WTC11 (cell line): ENCODE measurements around the gene PPAT. TPM values are rescaled to one million over a fixed set of nuclear protein-coding genes. Genes with fewer than 3 reads are reported as not detected.

ENCODE experiments used
- ATAC-seq: fragments of 200-7000 bp; cut with Tn5 transposase; 2 replicates; pipeline ENCODE4 v1.10.0; 2021; ENCODE audit warnings: mild to moderate bottlenecking, moderate library complexity
- CTCF ChIA-PET: fragments of 300-600 bp; sonication (Branson Sonifier 250); formaldehyde crosslinking; loops from one replicate; lab custom pipeline; 2021; ENCODE audit warnings: antibody characterized with exemption; lab: Charles Lee
- POLR2A ChIA-PET: fragments of 350-600 bp; sonication (Branson Sonifier 250); formaldehyde crosslinking; loops from one replicate; lab custom pipeline; 2021; ENCODE audit warnings: antibody characterized with exemption; lab: Charles Lee
- DNase-seq: peaks from one replicate; pipeline ENCODE4 v3.0.0; 2021; ENCODE audit warnings: low spot score
- H3K27ac Mint-ChIP-seq: 2 replicates; pipeline ENCODE4 v1.8.0; 2021; ENCODE audit warnings: mixed read lengths
- H3K27me3 Mint-ChIP-seq: 2 replicates; pipeline ENCODE4 v1.8.0; 2021; ENCODE audit warnings: low read depth, mild to moderate bottlenecking, moderate library complexity, mixed read lengths
- H3K36me3 Mint-ChIP-seq: 2 replicates; pipeline ENCODE4 v1.8.0; 2021; ENCODE audit warnings: mixed read lengths
- H3K4me1 Mint-ChIP-seq: 2 replicates; pipeline ENCODE4 v1.8.0; 2022; ENCODE audit warnings: mixed read lengths
- H3K4me3 Mint-ChIP-seq: 2 replicates; pipeline ENCODE4 v1.8.0; 2021; ENCODE audit warnings: mild to moderate bottlenecking, moderate library complexity, mixed read lengths
- H3K9me3 Mint-ChIP-seq: 2 replicates; pipeline ENCODE4 v1.8.0; 2021; ENCODE audit warnings: mixed read lengths
- AR ChIP-seq: fragments of 250-450 bp; sonication (Bioruptor Pico); IDR thresholded peaks from 2 replicates; pipeline ENCODE4 v1.9.0; 2021; ENCODE audit warnings: mild to moderate bottlenecking
- CTCF ChIP-seq: fragments of 200-600 bp; IDR thresholded peaks from 2 replicates; pipeline ENCODE4 v1.8.0; 2022; ENCODE audit warnings: antibody characterized with exemption
- ESRRA ChIP-seq: sonication (generic); formaldehyde crosslinking; IDR thresholded peaks from 2 replicates; pipeline ENCODE4 v1.8.1; 2022; ENCODE audit warnings: mild to moderate bottlenecking, missing genetic modification reagents, borderline replicate concordance
- FOXP4 ChIP-seq: sonication (generic); formaldehyde crosslinking; IDR thresholded peaks from 2 replicates; pipeline ENCODE4 v1.8.0; 2022; ENCODE audit warnings: mild to moderate bottlenecking, missing genetic modification reagents
- JAZF1 ChIP-seq: fragments of 250-450 bp; sonication (Bioruptor Pico); IDR thresholded peaks from 2 replicates; pipeline ENCODE4 v1.9.0; 2021; ENCODE audit warnings: moderate library complexity, mild to moderate bottlenecking, inconsistent platforms
- KAT7 ChIP-seq: sonication (generic); formaldehyde crosslinking; IDR thresholded peaks from 2 replicates; pipeline ENCODE4 v1.8.1; 2023; ENCODE audit warnings: missing genetic modification reagents, mild to moderate bottlenecking, borderline replicate concordance
- MAX ChIP-seq: sonication (generic); formaldehyde crosslinking; IDR thresholded peaks from 2 replicates; pipeline ENCODE4 v1.8.0; 2022; ENCODE audit warnings: mild to moderate bottlenecking, missing genetic modification reagents
- NFATC4 ChIP-seq: fragments of 250-450 bp; sonication (Bioruptor Pico); IDR thresholded peaks from 2 replicates; pipeline ENCODE4 v1.9.0; 2021; ENCODE audit warnings: mild to moderate bottlenecking
- PRRX2 ChIP-seq: fragments of 250-450 bp; sonication (Bioruptor Pico); IDR thresholded peaks from 2 replicates; pipeline ENCODE4 v1.8.0; 2021; ENCODE audit warnings: mild to moderate bottlenecking
- RORB ChIP-seq: fragments of 250-450 bp; sonication (Bioruptor Pico); IDR thresholded peaks from 2 replicates; pipeline ENCODE4 v1.9.0; 2021; ENCODE audit warnings: mild to moderate bottlenecking
- SMAD3 ChIP-seq: sonication (generic); formaldehyde crosslinking; IDR thresholded peaks from 2 replicates; pipeline ENCODE4 v1.8.0; 2022; ENCODE audit warnings: missing genetic modification reagents, mild to moderate bottlenecking, borderline replicate concordance
- SMAD4 ChIP-seq: sonication (generic); formaldehyde crosslinking; IDR thresholded peaks from 2 replicates; pipeline ENCODE4 v1.8.0; 2022; ENCODE audit warnings: mild to moderate bottlenecking, missing genetic modification reagents
- SOX15 ChIP-seq: fragments of 250-450 bp; sonication (Bioruptor Pico); IDR thresholded peaks from 2 replicates; pipeline ENCODE4 v1.9.0; 2021; ENCODE audit warnings: mild to moderate bottlenecking
- TEAD4 ChIP-seq: sonication (generic); formaldehyde crosslinking; IDR thresholded peaks from 2 replicates; pipeline ENCODE4 v1.8.0; 2022; ENCODE audit warnings: mild to moderate bottlenecking, missing genetic modification reagents
- USF2 ChIP-seq: sonication (generic); formaldehyde crosslinking; IDR thresholded peaks from 2 replicates; pipeline ENCODE4 v1.8.1; 2023; ENCODE audit warnings: mild to moderate bottlenecking, missing genetic modification reagents, moderate library complexity
- ZBTB43 ChIP-seq: sonication (generic); formaldehyde crosslinking; IDR thresholded peaks from 2 replicates; pipeline ENCODE4 v1.8.1; 2023; ENCODE audit warnings: mild to moderate bottlenecking, missing genetic modification reagents
- ZMAT4 ChIP-seq: fragments of 250-450 bp; sonication (Bioruptor Pico); IDR thresholded peaks from 2 replicates; pipeline ENCODE4 v1.9.0; 2021; ENCODE audit warnings: mild to moderate bottlenecking
- ZNF138 ChIP-seq: sonication (generic); formaldehyde crosslinking; conservative IDR thresholded peaks from 2 replicates; pipeline ENCODE4 v1.8.1; 2022; ENCODE audit warnings: mild to moderate bottlenecking, moderate library complexity, missing genetic modification reagents
- ZNF219 ChIP-seq: sonication (generic); formaldehyde crosslinking; IDR thresholded peaks from 2 replicates; pipeline ENCODE4 v1.8.0; 2023; ENCODE audit warnings: missing genetic modification reagents, mild to moderate bottlenecking, borderline replicate concordance
- ZNF263 ChIP-seq: sonication (generic); formaldehyde crosslinking; IDR thresholded peaks from 2 replicates; pipeline ENCODE4 v1.8.1; 2022; ENCODE audit warnings: low read depth, mild to moderate bottlenecking, moderate library complexity, missing genetic modification reagents
- ZNF416 ChIP-seq: fragments of 250-450 bp; sonication (Bioruptor Pico); IDR thresholded peaks from 2 replicates; pipeline ENCODE4 v1.9.0; 2021; ENCODE audit warnings: mild to moderate bottlenecking, inconsistent platforms
- total RNA-seq: library from RNA; stranded (reverse); gene quantifications from 3 replicates; pipeline ENCODE4 v1.2.3, GENCODE V29; 2021

The PPAT gene
- total RNA-seq, 1 experiment from 2014 or later = 83.4 TPM

GRCh38 chr4:56387023-56388001, 48.1 kb downstream of the PPAT start, which contains the start of gene AASDH (continued):
- TF ChIP-seq ZNF219 (CRISPR knock-in tag) (no peak), ZNF138 (CRISPR knock-in tag) (no peak), ZNF263 (CRISPR knock-in tag) (no peak), USF2 (CRISPR knock-in tag) (no peak), SOX15 (no peak), ZBTB43 (CRISPR knock-in tag) (no peak), JAZF1 (no peak), ZMAT4 (0 out of 2 replicates have a peak, but pooled peaks have one; percentile 42), CTCF (no peak), KAT7 (CRISPR knock-in tag) (no peak), ZNF416 (no peak), FOXP4 (CRISPR knock-in tag) (peak; percentile 92), RORB (no peak), TEAD4 (CRISPR knock-in tag) (0 out of 2 replicates have a peak, but pooled peaks have one; percentile 30), NFATC4 (no peak), PRRX2 (no peak), ESRRA (no peak), MAX (peak; percentile 89)
- TF ChIP-seq, all 79 proteins: peak for 19

- Mint-ChIP-seq H3K4me1 (peaks cover 20% of the 10 kb centered on the region), H3K9me3 (no peaks in the 10 kb centered on the region), H3K27me3 (no peaks in the 10 kb centered on the region; the same call in 1 of the 2 replicates), H3K4me3 (peak overlapping the region; percentile 88), H3K27ac (peak overlapping the region; percentile 49; the same call in 1 of the 2 replicates), H3K36me3 (0 out of 2 replicates have a peak, but pooled peaks cover 3% of the 10 kb centered on the region)
- no peak for ATAC-seq
- no peak for TF ChIP-seq SMAD3
- TF ChIP-seq AR = no peak
- TF ChIP-seq SMAD4 = no peak
- DNase-seq = no peak
- ChIA-PET POLR2A (interaction anchor here (0.7 to 2.2 kb wide), 3 partner anchors 25 to 165 kb away, joined by 7 to 87 read pairs (median 15); partner anchors contain the start of genes PAICS and PPAT), CTCF (interaction anchor here (0.7 to 1.8 kb wide), 2 partner anchors 176 to 437 kb away, joined by 4 to 8 read pairs; partner anchors contain the start of gene CEP135)
These were observed 49.3 kb downstream of the PPAT start for GRCh38 chr4:56386091-56386490.
